ENCODE measurements around the gene CCDC85C. TPM values are rescaled to one million over a fixed set of nuclear protein-coding genes. Genes with fewer than 3 reads are reported as not detected.

Gene CCDC85C
- total and polyA plus RNA-seq, 10 of the 15 experiments (the other 5 are each of a cell fraction or from before 2014, with no cell fraction given): 0.03 to 3.6 (median 1.1) TPM

DNA sequence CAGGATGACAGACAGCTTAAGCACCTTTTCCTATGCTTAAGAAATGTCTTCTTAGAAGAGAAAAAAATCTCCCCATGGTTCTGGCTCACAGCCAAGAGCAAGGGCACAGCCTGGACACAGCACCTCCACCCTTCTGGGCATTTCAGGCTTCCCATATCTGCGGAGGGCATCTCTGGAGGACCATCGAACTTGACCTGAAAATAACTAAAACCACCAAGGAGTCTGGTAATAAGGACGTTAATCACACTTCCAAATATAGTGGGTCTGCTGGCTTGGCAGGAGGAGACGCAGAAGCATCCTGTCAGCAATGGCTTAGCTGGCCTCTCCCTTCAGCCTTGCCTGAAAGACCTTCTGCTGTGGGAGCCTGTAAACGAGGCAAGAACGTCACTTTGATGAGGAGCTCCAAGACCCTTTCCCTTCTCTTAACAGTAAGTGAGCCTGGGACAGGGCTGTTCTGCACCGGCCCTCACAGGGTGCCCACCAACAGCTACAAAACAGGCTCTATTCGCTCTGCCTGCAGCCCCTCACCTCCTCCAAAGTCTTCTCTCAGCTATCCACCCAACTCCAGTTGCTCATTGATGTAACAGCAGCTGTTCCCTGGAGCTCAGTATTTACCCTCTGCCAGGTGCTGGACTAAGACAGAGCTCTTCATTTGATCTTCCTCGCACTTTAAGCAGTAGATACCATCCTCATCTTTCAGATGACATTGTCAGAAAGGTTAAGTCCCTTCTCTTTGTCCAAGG, 136.5 kb downstream of the CCDC85C start:
- TF ChIP-seq SREBF2 (IDR thresholded peaks at IDR 0.05; ENCODE audit: low read length): no peak
- no peak for TF ChIP-seq MXI1 (IDR thresholded peaks at IDR 0.05; ENCODE audit: low read depth, low read length)
- TF ChIP-seq CBX3 (IDR thresholded peaks at IDR 0.05; ENCODE audit: borderline replicate concordance, low read depth): no peak
- no peak for TF ChIP-seq SKIL (IDR thresholded peaks at IDR 0.05; ENCODE audit: low read depth, poor library complexity, severe bottlenecking)
- TF ChIP-seq NKRF (conservative IDR thresholded peaks at IDR 0.05): no peak
- no peak for TF ChIP-seq DPF2 (IDR thresholded peaks at IDR 0.05)
- TF ChIP-seq POLR2AphosphoS2 (IDR thresholded peaks at IDR 0.05; ENCODE audit: low read depth, low read length): no peak
- no peak for TF ChIP-seq NBN (IDR thresholded peaks at IDR 0.05)
- TF ChIP-seq CHD2 (IDR thresholded peaks at IDR 0.05; ENCODE audit: borderline replicate concordance, low read depth, low read length): no peak
- no peak for TF ChIP-seq ZNF274 (IDR thresholded peaks at IDR 0.05; ENCODE audit: insufficient read depth, insufficient read length)
- no peak for TF ChIP-seq RFX5 (IDR thresholded peaks at IDR 0.05; ENCODE audit: low read depth, low read length)
- no peak for TF ChIP-seq ZBTB4 (CRISPR knock-in tag; IDR thresholded peaks at IDR 0.05)
- TF ChIP-seq RCOR1 (conservative IDR thresholded peaks at IDR 0.05; ENCODE audit: low read depth, low read length): no peak
- no peak for TF ChIP-seq NR2C2 (IDR thresholded peaks at IDR 0.05; ENCODE audit: borderline replicate concordance, control insufficient read depth, insufficient read length, low read depth)
- no peak for TF ChIP-seq RELA (IDR thresholded peaks at IDR 0.05; ENCODE audit: borderline replicate concordance, partially characterized antibody)
- no peak for TF ChIP-seq ZNF24 (IDR thresholded peaks at IDR 0.05)
- TF ChIP-seq KLF5 (IDR thresholded peaks at IDR 0.05; ENCODE audit: partially characterized antibody): no peak
- no TSS peak for BruUV-seq (replicated peaks)
- Histone ChIP-seq H4K20me1 (ENCODE audit: control insufficient read depth, insufficient read depth) (0 out of 2 replicates have a peak, but pooled peaks cover 3% of the 10 kb centered on the region), H3K27ac (ENCODE audit: control insufficient read depth, insufficient read depth) (no peak overlapping the region), H3K4me2 (ENCODE audit: control insufficient read depth, insufficient read depth) (no peak overlapping the region), H3K9ac (ENCODE audit: control insufficient read depth, insufficient read depth, low read length) (no peak overlapping the region), H2AFZ (ENCODE audit: control insufficient read depth, low read depth, low read length) (no peak overlapping the region), H3K36me3 (ENCODE audit: control insufficient read depth in 2 of 2, insufficient read depth in 2 of 2, low read length in 1 of 2) (peaks cover 15 to 19% of the 10 kb centered on the region in 2 experiments), H3K4me3 (no peak overlapping the region), H3K27me3 (replicated peaks in 1 of 2; ENCODE audit: control insufficient read depth in 2 of 2, insufficient read depth in 2 of 2, low read length in 1 of 2) (no peaks in the 10 kb centered on the region), H3K79me2 (ENCODE audit: control insufficient read depth, insufficient read depth, low read length) (peaks cover 24% of the 10 kb centered on the region), H3K4me1 (ENCODE audit: control insufficient read depth, insufficient read depth, low read length) (no peaks in the 10 kb centered on the region), H3K9me3 (replicated peaks; ENCODE audit: control insufficient read depth, insufficient read depth, low read length) (no peaks in the 10 kb centered on the region)
- in situ Hi-C loops (cut with MboI): no loop called here
- 88% methylated on average over 9 of the region's 9 CpGs for WGBS (ENCODE audit: insufficient coverage, insufficient replicate concordance, low lambda C conversion rate, missing lambda C conversion rate)
- ChIA-PET POLR2A (no interaction called here), RAD21 (ENCODE audit: unreplicated experiment) (no interaction called here), SMC1A (ENCODE audit: uncharacterized antibody, unreplicated experiment) (no interaction called here), CTCF (no interaction called here)
- ATAC-seq: no peak
- no peak for DNase-seq (ENCODE audit: low read depth, low spot score)
- FAIRE-seq: no peak
- intact Hi-C loops (cut with micrococcal nuclease; ENCODE audit: unreplicated experiment): no loop called here

All from GM12878 (cell line).